ENCODE results near the gene MTHFD1. TPM values are rescaled to one million over a fixed set of nuclear protein-coding genes. Genes with fewer than 3 reads are reported as not detected.
"Not testable (repeated sequence)": the region's sequence is repeated elsewhere in the genome, so short reads cannot be mapped to it uniquely, and the experiment has no call there.

Gene MTHFD1
- total and polyA plus RNA-seq, 7 donors = 34.7 to 77.4 (median 57.4) TPM

GRCh38 chr14:64387232-64387781 is 846 bp upstream of the MTHFD1 start:
- Histone ChIP-seq H3K9me3 (no peaks in the 10 kb centered on the region), H3K36me3 (ENCODE audit: insufficient read depth in 1 of 2, low read depth in 1 of 2) (peaks cover 0 to 14% of the 10 kb centered on the region in 2 donors), H3K27me3 (ENCODE audit: insufficient read depth in 3 of 3, low read length in 2 of 3) (no peaks in the 10 kb centered on the region), H3K4me1 (peaks cover 22% of the 10 kb centered on the region), H3K27ac (peak overlapping the region; percentile 87), H3K4me3 (peak overlapping the region; percentile 89)
- intact Hi-C loops (cut with DNase I) = loop anchor here in 1 of 2 donors (5.0 kb wide), 1 partner anchor 45 kb away; no protein-coding TSS in a partner anchor
- DNase-seq = no peak
- ATAC-seq = peak; percentile 2 to 39 (median 18)
- 2 to 3% (median 2%) methylated on average over 27 to 28 of the region's 28 CpGs for WGBS, 3 donors
- TF ChIP-seq CTCF (IDR thresholded peaks at IDR 0.05) = no peak

GRCh38 chr14:64388533-64389285 is 556 bp downstream of the MTHFD1 start:
- Histone ChIP-seq H3K36me3 (ENCODE audit: insufficient read depth in 1 of 2, low read depth in 1 of 2) (peaks cover 0 to 14% of the 10 kb centered on the region in 2 donors), H3K27ac (peak overlapping the region; percentile 87), H3K4me3 (peak overlapping the region; percentile 89), H3K27me3 (ENCODE audit: insufficient read depth in 3 of 3, low read length in 2 of 3) (no peaks in the 10 kb centered on the region), H3K9me3 (no peaks in the 10 kb centered on the region), H3K4me1 (peaks cover 22% of the 10 kb centered on the region)
- intact Hi-C loops (cut with DNase I) = loop anchor here in 1 of 2 donors (5.0 kb wide), 1 partner anchor 46 kb away; no protein-coding TSS in a partner anchor
- ATAC-seq (peak; percentile 6 to 26 (median 17)), DNase-seq (peak in 1 of 2 donors; percentile 27)
- 1% methylated on average over 18 of the region's 18 CpGs for WGBS, 3 donors
- TF ChIP-seq CTCF (IDR thresholded peaks at IDR 0.05) = no peak

GRCh38 chr14:64391113-64391725 is 3.1 kb downstream of the MTHFD1 start:
- TF ChIP-seq CTCF (IDR thresholded peaks at IDR 0.05) = no peak
- 85 to 88% (median 87%) methylated on average over 12 of the region's 12 CpGs for WGBS, 3 donors
- ATAC-seq = no peak

GRCh38 chr14:64391986-64392385 is 3.8 kb downstream of the MTHFD1 start:
- Histone ChIP-seq H3K27me3 (ENCODE audit: insufficient read depth in 3 of 3, low read length in 2 of 3) (no peaks in the 10 kb centered on the region), H3K9me3 (no peaks in the 10 kb centered on the region), H3K4me1 (peaks cover 15% of the 10 kb centered on the region), H3K36me3 (ENCODE audit: insufficient read depth in 1 of 2, low read depth in 1 of 2) (peaks cover 2 to 14% of the 10 kb centered on the region in 2 donors), H3K4me3 (no peak overlapping the region), H3K27ac (no peak overlapping the region)
- WGBS, 3 donors = 84 to 96% (median 91%) methylated on average over 2 of the region's 2 CpGs
- ATAC-seq = no peak
- no peak for TF ChIP-seq CTCF (IDR thresholded peaks at IDR 0.05)
- intact Hi-C loops (cut with DNase I) = no loop called here
- no peak for DNase-seq

More at GRCh38 chr14:64391113-64391725, 3.1 kb downstream of the MTHFD1 start:
- H3K4me3 ChIP-seq = no peak overlapping the region
- intact Hi-C loops (cut with DNase I) = no loop called here
- no peaks in the 10 kb centered on the region for H3K27me3 ChIP-seq (ENCODE audit: insufficient read depth in 3 of 3, low read length in 2 of 3)
- H3K36me3 ChIP-seq (ENCODE audit: insufficient read depth in 1 of 2, low read depth in 1 of 2) = peaks cover 2 to 14% of the 10 kb centered on the region in 2 donors
- no peak overlapping the region for H3K27ac ChIP-seq
- no peak for DNase-seq
- H3K9me3 ChIP-seq = no peaks in the 10 kb centered on the region
- H3K4me1 ChIP-seq = peaks cover 22% of the 10 kb centered on the region

- WGBS, 3 donors = 97 to 98% (median 97%) methylated on average over 3 of the region's 3 CpGs
- Histone ChIP-seq H3K36me3 (ENCODE audit: insufficient read depth in 1 of 2, low read depth in 1 of 2) (peaks cover 2 to 14% of the 10 kb centered on the region in 2 donors), H3K4me1 (peaks cover 12% of the 10 kb centered on the region)
- ATAC-seq; H3K9me3 ChIP-seq; DNase-seq; H3K27me3 ChIP-seq (ENCODE audit: insufficient read depth in 3 of 3, low read length in 2 of 3); H3K27ac ChIP-seq; H3K4me3 ChIP-seq; intact Hi-C loops (cut with DNase I): not testable (repeated sequence)
Observed at GRCh38 chr14:64393189-64393726, 5.1 kb downstream of the MTHFD1 start.

Measured in psoas muscle (tissue), 8 donors.